Karpas-422 (cell line): Measurements from ENCODE around the gene SUCO. TPM values are rescaled to one million over a fixed set of nuclear protein-coding genes. Genes with fewer than 3 reads are reported as not detected.

Source experiments
- DNase-seq: peaks from one replicate; pipeline ENCODE4 v3.0.0-alpha.2; 2015
- H2AFZ ChIP-seq: fragments of 200-600 bp; sonication (generic); 2 replicates; pipeline ENCODE4 v1.6.1; 2014; ENCODE audit warnings: antibody characterized with exemption, low read length, mixed read lengths
- H3K27ac ChIP-seq: fragments of 200-600 bp; sonication (generic); 2 replicates; pipeline ENCODE4 v1.5.1; 2014; ENCODE audit warnings: mild to moderate bottlenecking, low read length, moderate library complexity
- H3K27me3 ChIP-seq: fragments of 200-600 bp; sonication (generic); 2 replicates; pipeline ENCODE4 v1.6.1; 2014; ENCODE audit warnings: low read length, mixed read lengths
- H3K36me3 ChIP-seq: fragments of 200-600 bp; sonication (generic); 2 replicates; pipeline ENCODE4 v1.6.1; 2014; ENCODE audit warnings: low read length, mixed read lengths; ENCODE audit not compliant: insufficient read depth
- H3K4me1 ChIP-seq: fragments of 200-600 bp; sonication (generic); 2 replicates; pipeline ENCODE4 v1.6.1; 2014; ENCODE audit warnings: mild to moderate bottlenecking, low read length, mixed read lengths
- H3K4me2 ChIP-seq: fragments of 200-600 bp; sonication (generic); 2 replicates; pipeline ENCODE4 v1.6.1; 2014; ENCODE audit warnings: low read length, low read depth, mild to moderate bottlenecking; ENCODE audit not compliant: poor library complexity, severe bottlenecking
- H3K4me3 ChIP-seq: fragments of 200-600 bp; sonication (generic); 2 replicates; pipeline ENCODE4 v1.5.1; 2014; ENCODE audit warnings: mild to moderate bottlenecking, antibody characterized with exemption, low read length, mixed read lengths
- H3K79me2 ChIP-seq: fragments of 200-600 bp; sonication (generic); 2 replicates; pipeline ENCODE4 v1.6.1; 2014; ENCODE audit warnings: mild to moderate bottlenecking, low read length, mixed read lengths
- H3K9ac ChIP-seq: fragments of 200-600 bp; sonication (generic); 2 replicates; pipeline ENCODE4 v1.6.0; 2014; ENCODE audit warnings: low read length
- H3K9me2 ChIP-seq: fragments of 200-600 bp; sonication (generic), shearing (Covaris generic); replicated peaks from 2 replicates; pipeline ENCODE4 v1.6.0; 2014; ENCODE audit warnings: mild to moderate bottlenecking, low read length, moderate library complexity; ENCODE audit not compliant: insufficient read depth
- H3K9me3 ChIP-seq: fragments of 300-700, 200-600 bp; sonication (generic); 2 replicates; pipeline ENCODE4 v1.6.1; 2014; ENCODE audit warnings: low read length, mixed read lengths
- H4K20me1 ChIP-seq: fragments of 200-600 bp; sonication (generic); 2 replicates; pipeline ENCODE4 v1.6.1; 2014; ENCODE audit warnings: mild to moderate bottlenecking, antibody characterized with exemption, low read length, low read depth; ENCODE audit not compliant: insufficient read depth
- total RNA-seq: library from RNA; depleted of rRNA; stranded (reverse); fragments of >200 nt; shearing (Covaris generic); gene quantifications from 2 replicates; pipeline ENCODE4 v1.2.3, GENCODE V29; 2014; ENCODE audit warnings: low replicate concordance

Gene SUCO
- total RNA-seq, 1 experiment from 2014 or later: 52.3 TPM

DNA sequence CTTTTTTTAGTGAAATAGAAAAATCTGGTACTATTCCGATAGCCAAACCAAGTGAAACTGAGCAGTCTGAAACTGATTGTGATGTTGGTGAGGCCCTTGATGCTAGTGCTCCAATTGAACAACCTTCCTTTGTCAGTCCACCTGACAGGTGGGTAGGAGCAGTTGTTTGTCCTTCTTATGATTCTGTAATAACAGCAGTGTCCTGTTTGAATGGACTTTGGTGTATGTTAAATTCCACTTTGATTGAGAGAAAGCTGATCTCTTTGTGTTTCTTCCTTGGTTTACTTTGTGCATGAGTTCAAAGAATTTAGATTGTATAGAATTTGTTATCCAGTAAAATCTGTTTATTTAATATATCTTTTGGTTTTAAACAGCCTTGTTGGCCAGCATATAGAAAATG is 24.3 kb downstream of the SUCO start:
- H3K27ac ChIP-seq: no peak overlapping the region
- H4K20me1 ChIP-seq: no peaks in the 10 kb centered on the region
- H3K9me2 ChIP-seq: no peaks in the 10 kb centered on the region
- no peaks in the 10 kb centered on the region for H3K9me3 ChIP-seq
- H3K27me3 ChIP-seq: no peaks in the 10 kb centered on the region
- DNase-seq: no peak
- no peak overlapping the region for H3K4me3 ChIP-seq
- H2AFZ ChIP-seq: no peak overlapping the region
- no peak overlapping the region for H3K4me2 ChIP-seq
- peaks cover 90% of the 10 kb centered on the region for H3K79me2 ChIP-seq
- no peak overlapping the region for H3K9ac ChIP-seq
- peaks cover 55% of the 10 kb centered on the region for H3K36me3 ChIP-seq
- no peaks in the 10 kb centered on the region for H3K4me1 ChIP-seq

DNA sequence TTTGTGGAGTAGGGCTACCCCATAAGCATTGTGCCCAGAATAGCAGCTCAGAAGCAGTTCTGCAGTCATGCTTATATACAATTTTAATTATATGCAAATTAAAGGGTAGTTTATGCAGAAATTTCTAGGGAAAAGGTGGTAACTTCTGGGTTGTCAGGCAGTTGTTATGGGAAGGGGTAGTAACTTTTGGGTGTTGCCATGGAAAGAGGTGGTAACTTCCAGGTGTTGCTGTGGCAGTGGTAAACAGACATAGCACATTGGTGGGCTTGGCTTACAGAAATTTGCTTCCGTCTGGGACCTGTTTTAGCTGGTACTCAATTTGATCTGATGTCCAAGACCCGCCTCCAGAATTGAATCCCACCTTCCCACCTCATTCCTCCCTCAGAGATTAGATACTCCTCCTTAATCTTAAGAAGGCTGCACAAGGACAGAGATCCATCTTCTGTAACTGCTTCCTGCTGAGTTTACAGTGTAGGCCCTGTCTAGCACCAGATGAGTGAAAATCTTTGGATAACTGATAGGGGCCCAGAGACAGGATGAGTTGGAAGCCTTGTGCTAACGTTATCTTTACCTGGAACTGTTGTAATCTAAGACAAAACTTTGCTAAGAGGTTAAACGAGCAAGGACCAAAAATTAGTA is 26.7 kb downstream of the SUCO start:
- Histone ChIP-seq H3K27me3 (no peaks in the 10 kb centered on the region), H3K36me3 (peaks cover 67% of the 10 kb centered on the region), H3K9me2 (no peaks in the 10 kb centered on the region), H3K27ac (no peak overlapping the region), H2AFZ (no peak overlapping the region), H3K4me3 (no peak overlapping the region), H3K9ac (no peak overlapping the region), H4K20me1 (no peaks in the 10 kb centered on the region), H3K4me2 (no peak overlapping the region), H3K4me1 (peaks cover 12% of the 10 kb centered on the region), H3K79me2 (peaks cover 86% of the 10 kb centered on the region), H3K9me3 (no peaks in the 10 kb centered on the region)
- DNase-seq: no peak

DNA sequence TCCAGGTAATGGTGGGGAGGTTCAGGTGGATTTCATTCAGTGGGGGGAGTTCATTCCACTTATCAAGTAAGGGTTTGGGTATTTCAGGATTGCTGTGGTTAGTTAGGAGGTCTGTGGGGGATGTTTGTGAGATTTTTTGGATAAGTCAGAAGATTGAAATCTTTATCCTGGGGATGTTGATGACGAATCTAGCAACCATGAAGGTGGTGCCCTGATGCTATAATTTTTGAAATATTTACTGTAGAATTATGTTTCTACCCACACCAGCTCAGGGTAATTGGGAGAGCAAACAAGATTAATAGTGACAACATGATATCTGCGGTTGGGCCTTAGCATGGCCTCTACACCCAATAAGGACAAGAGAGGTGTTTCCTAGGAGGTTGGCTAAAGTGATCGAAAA is 28.3 kb downstream of the SUCO start:
- DNase-seq: no peak
- Histone ChIP-seq H3K4me1 (peaks cover 12% of the 10 kb centered on the region), H3K36me3 (peaks cover 62% of the 10 kb centered on the region), H3K79me2 (peaks cover 78% of the 10 kb centered on the region), H3K9me3 (no peaks in the 10 kb centered on the region), H3K4me2 (no peak overlapping the region), H3K27me3 (no peaks in the 10 kb centered on the region), H3K27ac (no peak overlapping the region), H2AFZ (no peak overlapping the region), H3K9ac (no peak overlapping the region), H4K20me1 (no peaks in the 10 kb centered on the region), H3K9me2 (no peaks in the 10 kb centered on the region), H3K4me3 (no peak overlapping the region)

DNA sequence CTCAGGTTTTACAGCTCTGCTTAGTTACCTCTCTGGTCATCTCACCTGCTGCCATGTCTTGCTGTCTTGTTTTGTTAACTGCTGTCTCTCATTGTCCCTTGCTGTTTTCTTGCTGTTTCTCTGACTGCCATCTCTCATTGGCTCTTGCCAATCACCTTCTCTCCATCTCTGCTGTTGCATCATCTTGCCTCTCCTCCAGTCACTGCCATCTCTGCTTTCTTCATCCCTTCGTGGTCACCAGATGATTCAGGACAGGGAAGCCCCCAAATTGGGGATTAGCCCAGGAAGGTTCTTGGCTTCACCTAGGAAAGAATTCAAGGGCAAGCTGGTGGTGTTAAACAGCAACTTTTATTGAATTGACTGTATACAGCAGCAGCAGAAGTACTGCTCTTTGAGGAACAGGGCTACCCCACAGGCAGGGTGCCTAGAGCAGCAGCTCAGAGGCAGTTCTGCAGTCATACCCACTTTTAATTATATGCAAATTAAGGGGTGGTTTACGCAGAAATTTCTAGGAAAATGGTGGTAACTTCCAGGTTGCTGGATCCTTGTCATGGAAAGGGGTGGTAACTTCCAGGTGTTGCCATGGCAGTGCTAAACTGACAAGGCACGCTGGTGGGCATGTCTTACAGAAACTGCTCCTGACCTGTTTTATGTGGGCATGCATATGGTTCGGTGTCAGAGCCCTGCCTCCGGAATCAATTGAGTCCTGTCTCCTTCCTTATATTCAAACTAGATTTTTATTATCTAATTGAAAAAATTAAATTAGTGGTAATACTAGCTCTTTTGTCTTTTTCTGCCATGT is 33.4 kb downstream of the SUCO start:
- Histone ChIP-seq H2AFZ (no peak overlapping the region), H3K9me2 (no peaks in the 10 kb centered on the region), H3K27me3 (no peaks in the 10 kb centered on the region), H3K9me3 (no peaks in the 10 kb centered on the region), H3K36me3 (peaks cover 71% of the 10 kb centered on the region), H4K20me1 (no peaks in the 10 kb centered on the region), H3K9ac (no peak overlapping the region), H3K27ac (no peak overlapping the region; the same call in 1 of the 2 replicates), H3K4me3 (no peak overlapping the region), H3K79me2 (peaks cover 43% of the 10 kb centered on the region), H3K4me1 (peaks cover 12% of the 10 kb centered on the region), H3K4me2 (no peak overlapping the region)
- DNase-seq: no peak

DNA sequence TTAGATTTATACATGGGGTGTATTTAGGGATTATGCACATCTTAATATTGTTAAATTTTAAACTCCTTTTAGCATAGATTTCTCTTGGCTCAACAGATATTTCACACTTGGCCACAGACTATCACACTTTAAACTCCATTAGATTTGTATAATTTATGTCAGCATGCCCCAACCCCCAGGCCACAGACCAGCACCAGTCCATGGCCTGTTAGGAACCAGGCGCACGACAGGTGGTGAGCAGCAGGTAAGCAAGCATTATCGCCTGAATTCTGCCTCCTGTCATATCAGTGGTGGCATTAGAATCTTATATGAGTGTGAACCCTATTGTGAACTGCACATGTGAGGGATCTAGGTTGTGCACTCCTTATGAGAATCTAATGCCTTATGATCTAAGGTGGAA is 34.8 kb downstream of the SUCO start:
- no peak overlapping the region for H2AFZ ChIP-seq
- peaks cover 33% of the 10 kb centered on the region for H3K79me2 ChIP-seq
- DNase-seq: no peak
- H3K4me3 ChIP-seq: no peak overlapping the region
- peaks cover 65% of the 10 kb centered on the region for H3K36me3 ChIP-seq
- H4K20me1 ChIP-seq: no peaks in the 10 kb centered on the region
- no peak overlapping the region for H3K9ac ChIP-seq
- peaks cover 10% of the 10 kb centered on the region for H3K4me1 ChIP-seq
- H3K4me2 ChIP-seq: no peak overlapping the region
- no peaks in the 10 kb centered on the region for H3K9me2 ChIP-seq
- H3K27me3 ChIP-seq: no peaks in the 10 kb centered on the region
- no peaks in the 10 kb centered on the region for H3K9me3 ChIP-seq
- H3K27ac ChIP-seq: no peak overlapping the region

DNA sequence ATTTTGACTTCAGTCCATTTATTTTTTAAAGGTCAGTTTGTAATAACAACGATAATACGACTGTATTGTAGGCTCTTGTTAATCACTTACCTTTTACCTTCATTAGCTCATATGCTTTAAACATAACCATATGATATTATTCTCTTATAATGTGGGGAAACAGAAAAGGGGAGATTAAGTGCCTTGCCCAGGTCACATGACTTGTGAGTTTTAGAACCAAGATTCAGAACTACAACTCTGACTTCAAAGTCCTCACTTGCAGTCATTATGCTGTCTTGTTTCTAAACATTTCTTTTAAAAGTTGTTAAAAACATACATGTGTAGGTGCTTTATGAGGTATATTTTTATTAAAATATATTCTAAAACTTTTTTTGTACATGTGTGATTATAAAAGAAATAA is 41.1 kb downstream of the SUCO start:
- Histone ChIP-seq H3K9ac (no peak overlapping the region), H3K4me1 (no peaks in the 10 kb centered on the region), H3K4me2 (no peak overlapping the region), H3K36me3 (peaks cover 60% of the 10 kb centered on the region), H3K9me3 (no peaks in the 10 kb centered on the region), H3K4me3 (no peak overlapping the region), H3K27ac (no peak overlapping the region), H4K20me1 (no peaks in the 10 kb centered on the region), H3K27me3 (no peaks in the 10 kb centered on the region), H2AFZ (no peak overlapping the region), H3K79me2 (no peaks in the 10 kb centered on the region), H3K9me2 (no peaks in the 10 kb centered on the region)
- DNase-seq: no peak

DNA sequence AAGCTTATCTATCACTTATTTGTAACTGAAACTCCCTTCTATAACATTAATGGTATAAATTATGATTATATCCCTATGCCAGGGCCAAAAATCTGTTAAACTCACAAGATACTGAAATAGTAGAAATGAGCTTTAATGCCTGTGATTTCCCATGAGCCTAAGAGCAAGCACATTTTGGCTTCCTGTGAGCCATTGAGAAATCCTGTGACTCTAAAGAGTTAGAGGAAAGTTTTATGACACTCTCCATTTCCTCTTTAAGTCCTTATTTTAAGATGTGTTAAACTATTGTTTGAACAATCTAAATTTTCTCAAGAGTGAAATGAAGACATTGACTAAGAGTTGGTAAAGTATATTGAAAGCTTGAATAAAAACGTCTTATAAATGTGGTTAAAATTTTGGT is 45.6 kb downstream of the SUCO start:
- Histone ChIP-seq H3K27me3 (no peaks in the 10 kb centered on the region), H3K4me1 (peaks cover 8% of the 10 kb centered on the region), H3K79me2 (peaks cover 28% of the 10 kb centered on the region), H2AFZ (no peak overlapping the region), H4K20me1 (no peaks in the 10 kb centered on the region), H3K36me3 (peaks cover 54% of the 10 kb centered on the region), H3K9me2 (no peaks in the 10 kb centered on the region), H3K27ac (no peak overlapping the region), H3K9me3 (no peaks in the 10 kb centered on the region), H3K4me2 (no peak overlapping the region), H3K9ac (no peak overlapping the region), H3K4me3 (no peak overlapping the region)
- DNase-seq: no peak

DNA sequence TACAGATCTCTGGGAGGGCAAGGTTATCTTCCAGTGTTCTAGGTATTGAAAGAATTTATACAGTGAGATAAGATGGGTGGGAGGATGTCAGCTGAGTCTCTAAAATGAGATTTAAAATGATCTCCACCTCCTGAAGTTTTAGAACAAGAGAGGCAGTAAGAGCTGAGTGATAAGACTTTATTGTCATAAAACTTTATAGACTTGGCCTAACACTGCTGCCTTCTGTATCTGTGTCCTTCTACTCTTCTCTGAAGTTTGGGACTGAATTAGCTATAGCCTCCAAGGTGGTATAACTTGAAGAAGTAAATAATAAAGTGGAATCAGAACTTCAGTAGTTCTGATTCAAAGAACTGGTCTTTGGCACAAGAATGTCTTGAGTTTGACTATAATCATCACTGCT is 48.3 kb downstream of the SUCO start:
- Histone ChIP-seq H3K4me3 (no peak overlapping the region), H4K20me1 (no peaks in the 10 kb centered on the region), H3K4me1 (peaks cover 14% of the 10 kb centered on the region), H2AFZ (no peak overlapping the region), H3K36me3 (peaks cover 47% of the 10 kb centered on the region), H3K9me3 (no peaks in the 10 kb centered on the region), H3K9me2 (no peaks in the 10 kb centered on the region), H3K27me3 (no peaks in the 10 kb centered on the region), H3K9ac (no peak overlapping the region), H3K4me2 (no peak overlapping the region), H3K79me2 (peaks cover 47% of the 10 kb centered on the region), H3K27ac (no peak overlapping the region)
- no peak for DNase-seq
